Calu3 (cell line): ENCODE results near the gene PLXNA4. TPM values are rescaled to one million over a fixed set of nuclear protein-coding genes. Genes with fewer than 3 reads are reported as not detected.

Experiments
- BruUV-seq: library from RNA; stranded (reverse); fragments of 400-500 nt; replicated peaks from 2 replicates; lab custom pipeline; 2021; lab: Mats Ljungman, UMichigan
- CTCF ChIA-PET: fragments of 300-600 bp; sonication (Branson Sonifier 250); formaldehyde crosslinking; loops from one replicate; lab custom pipeline; 2022; ENCODE audit warnings: antibody characterized with exemption; lab: Charles Lee
- DNase-seq: peaks from one replicate; pipeline ENCODE4 v3.0.0; 2022
- H3K27ac Mint-ChIP-seq: one replicate; pipeline ENCODE4 v1.8.0; 2022; ENCODE audit warnings: mixed read lengths; ENCODE audit not compliant: unreplicated experiment
- H3K27me3 Mint-ChIP-seq: one replicate; pipeline ENCODE4 v1.8.0; 2022; ENCODE audit warnings: mixed read lengths; ENCODE audit not compliant: unreplicated experiment
- H3K36me3 Mint-ChIP-seq: one replicate; pipeline ENCODE4 v1.8.0; 2022; ENCODE audit warnings: mild to moderate bottlenecking, moderate library complexity, mixed read lengths; ENCODE audit not compliant: insufficient read depth, unreplicated experiment
- H3K4me1 Mint-ChIP-seq: one replicate; pipeline ENCODE4 v1.8.0; 2022; ENCODE audit warnings: mild to moderate bottlenecking, low read depth, mixed read lengths; ENCODE audit not compliant: unreplicated experiment
- H3K4me3 Mint-ChIP-seq: one replicate; pipeline ENCODE4 v1.8.0; 2022; ENCODE audit warnings: mild to moderate bottlenecking, low read depth, moderate library complexity, mixed read lengths; ENCODE audit not compliant: unreplicated experiment
- H3K9me3 Mint-ChIP-seq: one replicate; pipeline ENCODE4 v1.8.0; 2022; ENCODE audit warnings: low read depth, mixed read lengths; ENCODE audit not compliant: unreplicated experiment
- intact Hi-C: fragments of 100-400 bp; cut with micrococcal nuclease; formaldehyde crosslinking; loops from one replicate; pipeline ENCODE4 v1.10.0; 2022; ENCODE audit not compliant: unreplicated experiment
- total RNA-seq: library from RNA; stranded (reverse); gene quantifications from 2 replicates; pipeline ENCODE4 v1.2.3, GENCODE V29; 2022
- TF ChIP-seq, protein P1 (sequence below): fragments of 200-600 bp; IDR thresholded peaks from one replicate; pipeline ENCODE4 v1.8.0; 2022; ENCODE audit warnings: antibody characterized with exemption; ENCODE audit not compliant: unreplicated experiment

The PLXNA4 gene
- total RNA-seq, 1 experiment from 2014 or later = not detected

DNA sequence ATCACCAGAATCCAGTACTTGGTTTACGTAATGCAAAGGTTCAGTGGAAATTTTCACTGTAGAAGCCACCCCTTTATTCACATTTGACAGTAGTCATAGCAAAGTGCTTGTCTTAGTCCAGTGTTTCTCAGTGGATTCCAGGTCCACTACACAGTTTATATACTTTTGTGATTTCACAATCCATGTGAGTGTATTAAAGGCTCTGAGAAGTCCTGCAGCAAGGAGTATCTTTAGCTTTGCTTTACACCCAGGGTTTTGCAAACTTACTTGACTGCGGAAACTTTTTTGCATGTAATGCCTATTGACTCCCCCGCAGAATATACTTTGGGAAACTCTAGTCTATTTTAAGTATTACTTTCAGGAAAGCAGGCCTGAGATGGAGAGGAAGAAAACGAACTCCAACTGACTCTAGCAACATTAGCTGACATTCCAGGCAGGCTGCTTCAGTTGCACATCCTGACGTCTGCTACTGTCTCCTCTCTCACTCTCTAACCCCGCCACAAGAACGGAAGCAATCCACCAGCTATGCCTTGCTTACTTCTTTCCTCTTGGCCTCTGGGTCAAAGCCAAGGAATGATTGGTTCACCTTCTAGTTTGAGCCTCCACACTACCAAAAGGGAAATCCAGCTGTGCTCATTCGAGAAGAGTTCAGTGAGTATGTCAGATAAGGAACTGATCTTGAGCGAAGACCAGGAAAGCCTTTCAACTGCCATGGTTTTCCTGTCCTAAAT, 6.2 kb downstream of the PLXNA4 start:
- BruUV-seq = no TSS peak
- Mint-ChIP-seq H3K9me3 (no peaks in the 10 kb centered on the region), H3K27ac (no peak overlapping the region), H3K4me1 (no peaks in the 10 kb centered on the region), H3K27me3 (peaks cover 100% of the 10 kb centered on the region), H3K36me3 (no peaks in the 10 kb centered on the region), H3K4me3 (no peak overlapping the region)
- CTCF ChIA-PET = no interaction called here
- DNase-seq = no peak
- TF ChIP-seq, protein P1, sequence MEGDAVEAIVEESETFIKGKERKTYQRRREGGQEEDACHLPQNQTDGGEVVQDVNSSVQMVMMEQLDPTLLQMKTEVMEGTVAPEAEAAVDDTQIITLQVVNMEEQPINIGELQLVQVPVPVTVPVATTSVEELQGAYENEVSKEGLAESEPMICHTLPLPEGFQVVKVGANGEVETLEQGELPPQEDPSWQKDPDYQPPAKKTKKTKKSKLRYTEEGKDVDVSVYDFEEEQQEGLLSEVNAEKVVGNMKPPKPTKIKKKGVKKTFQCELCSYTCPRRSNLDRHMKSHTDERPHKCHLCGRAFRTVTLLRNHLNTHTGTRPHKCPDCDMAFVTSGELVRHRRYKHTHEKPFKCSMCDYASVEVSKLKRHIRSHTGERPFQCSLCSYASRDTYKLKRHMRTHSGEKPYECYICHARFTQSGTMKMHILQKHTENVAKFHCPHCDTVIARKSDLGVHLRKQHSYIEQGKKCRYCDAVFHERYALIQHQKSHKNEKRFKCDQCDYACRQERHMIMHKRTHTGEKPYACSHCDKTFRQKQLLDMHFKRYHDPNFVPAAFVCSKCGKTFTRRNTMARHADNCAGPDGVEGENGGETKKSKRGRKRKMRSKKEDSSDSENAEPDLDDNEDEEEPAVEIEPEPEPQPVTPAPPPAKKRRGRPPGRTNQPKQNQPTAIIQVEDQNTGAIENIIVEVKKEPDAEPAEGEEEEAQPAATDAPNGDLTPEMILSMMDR = no peak
- intact Hi-C loops = no loop called here

DNA sequence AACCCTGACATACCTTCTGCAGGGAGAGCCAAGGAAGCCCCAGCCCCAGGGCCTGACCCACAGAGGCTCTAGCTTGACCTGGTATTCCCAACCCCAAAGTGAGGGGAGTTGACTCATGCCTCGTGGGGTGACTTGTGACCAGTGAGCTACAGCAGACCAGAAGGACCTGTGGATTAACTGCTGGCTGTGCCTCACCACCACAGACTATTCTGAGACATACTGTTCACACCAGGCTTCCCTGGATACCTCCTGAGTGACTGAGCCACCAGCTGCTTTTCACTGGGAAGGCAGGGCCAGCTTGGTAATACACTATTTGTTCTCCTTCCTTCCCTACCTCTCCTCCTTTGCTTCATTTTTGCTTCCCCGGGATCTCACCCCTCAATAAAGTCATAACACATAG, 7.3 kb downstream of the PLXNA4 start:
- no peaks in the 10 kb centered on the region for H3K4me1 Mint-ChIP-seq
- no peaks in the 10 kb centered on the region for H3K36me3 Mint-ChIP-seq
- no TSS peak for BruUV-seq
- TF ChIP-seq, protein P1 = no peak
- H3K9me3 Mint-ChIP-seq = no peaks in the 10 kb centered on the region
- intact Hi-C loops = no loop called here
- H3K27ac Mint-ChIP-seq = no peak overlapping the region
- H3K4me3 Mint-ChIP-seq = no peak overlapping the region
- CTCF ChIA-PET = interaction anchor here (1.1 kb wide), 1 partner anchor 12 kb away, joined by 3 read pairs; no protein-coding TSS in a partner anchor
- peaks cover 100% of the 10 kb centered on the region for H3K27me3 Mint-ChIP-seq
- no peak for DNase-seq

DNA sequence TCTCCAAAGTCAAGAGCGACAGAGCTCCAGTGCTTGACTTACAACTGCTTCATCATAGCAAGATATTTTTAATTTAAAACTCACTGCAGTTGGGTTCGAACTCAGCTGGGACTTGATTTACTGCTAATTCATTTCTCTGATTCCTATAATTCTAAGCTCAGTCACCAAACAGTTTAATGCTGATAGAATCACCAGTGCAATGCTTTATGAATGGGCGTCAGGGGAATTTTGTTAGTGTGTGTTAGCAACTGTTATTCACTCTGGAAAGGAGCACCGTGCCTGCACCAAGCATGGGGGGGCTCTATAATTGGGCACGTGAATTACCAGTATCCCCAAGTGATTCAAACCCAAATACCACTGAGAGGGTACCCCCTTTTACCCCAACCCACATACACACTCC, 10.4 kb downstream of the PLXNA4 start:
- no peak overlapping the region for H3K27ac Mint-ChIP-seq
- H3K4me3 Mint-ChIP-seq = no peak overlapping the region
- no peak for DNase-seq
- H3K36me3 Mint-ChIP-seq = no peaks in the 10 kb centered on the region
- H3K4me1 Mint-ChIP-seq = no peaks in the 10 kb centered on the region
- peaks cover 100% of the 10 kb centered on the region for H3K27me3 Mint-ChIP-seq
- TF ChIP-seq, protein P1 = no peak
- CTCF ChIA-PET = no interaction called here
- intact Hi-C loops = no loop called here
- no peaks in the 10 kb centered on the region for H3K9me3 Mint-ChIP-seq
- no TSS peak for BruUV-seq

DNA sequence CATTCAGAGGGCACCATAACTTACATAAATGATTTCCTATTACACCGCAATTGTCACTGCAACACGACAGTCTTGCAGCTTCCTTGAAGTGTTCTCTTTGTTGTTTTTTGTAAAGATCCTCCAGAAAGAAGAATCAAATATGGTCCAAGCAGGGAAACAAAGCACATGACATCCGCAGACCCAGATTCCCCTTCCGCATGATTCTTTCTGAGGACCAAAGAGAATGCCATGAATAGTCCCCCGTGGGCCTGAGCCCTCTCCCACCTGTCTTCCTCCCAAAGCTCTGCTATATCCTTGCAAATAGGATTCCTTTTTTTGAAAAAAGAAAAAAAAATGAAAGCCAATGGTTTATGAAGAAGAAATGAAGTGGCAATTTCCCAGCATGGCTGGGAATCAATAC, 10.8 kb downstream of the PLXNA4 start:
- DNase-seq = no peak
- TF ChIP-seq, protein P1 = no peak
- Mint-ChIP-seq H3K36me3 (no peaks in the 10 kb centered on the region), H3K4me3 (no peak overlapping the region), H3K9me3 (no peaks in the 10 kb centered on the region), H3K27ac (no peak overlapping the region), H3K27me3 (peaks cover 100% of the 10 kb centered on the region), H3K4me1 (no peaks in the 10 kb centered on the region)
- CTCF ChIA-PET = no interaction called here
- BruUV-seq = no TSS peak
- intact Hi-C loops = no loop called here
